Muscle layer of duodenum (tissue), 2 donors: ENCODE measurements around the gene POU2AF1.
"Not testable (repeated sequence)": the region's sequence is repeated elsewhere in the genome, so short reads cannot be mapped to it uniquely, and the experiment has no call there.

Experiments used
- H3K27ac ChIP-seq: one replicate; pipeline ENCODE4 v1.7.0; 2013; ENCODE audit warnings: mild to moderate bottlenecking, low read length
- H3K27me3 ChIP-seq: one replicate; pipeline ENCODE4 v1.7.0; 2013; ENCODE audit warnings: low read depth, mild to moderate bottlenecking, control low read depth, low read length
- H3K36me3 ChIP-seq, 2 donors: one replicate each; pipeline ENCODE4 v1.7.0; 2013; ENCODE audit warnings: low read length in 2 of 2, control low read depth in 1 of 2, mild to moderate bottlenecking in 1 of 2; ENCODE audit not compliant: insufficient read depth in 2 of 2, control insufficient read depth in 1 of 2
- H3K4me1 ChIP-seq, 2 donors: one replicate each; pipeline ENCODE4 v1.7.0; 2013; ENCODE audit warnings: low read length in 2 of 2, mild to moderate bottlenecking in 2 of 2, control low read depth in 1 of 2, moderate library complexity in 1 of 2; ENCODE audit not compliant: insufficient read depth in 2 of 2, control insufficient read depth in 1 of 2
- H3K4me3 ChIP-seq, 2 donors: one replicate each; pipeline ENCODE4 v1.7.0; 2013; ENCODE audit warnings: low read length in 2 of 2, low read depth in 1 of 2, mild to moderate bottlenecking in 1 of 2
- H3K9me3 ChIP-seq, 2 donors: one replicate each; pipeline ENCODE4 v1.7.0; 2013; ENCODE audit warnings: low read length in 2 of 2, control low read depth in 1 of 2, mild to moderate bottlenecking in 1 of 2; ENCODE audit not compliant: control insufficient read depth in 1 of 2
- donor health status: healthy.

POU2AF1 gene

DNA sequence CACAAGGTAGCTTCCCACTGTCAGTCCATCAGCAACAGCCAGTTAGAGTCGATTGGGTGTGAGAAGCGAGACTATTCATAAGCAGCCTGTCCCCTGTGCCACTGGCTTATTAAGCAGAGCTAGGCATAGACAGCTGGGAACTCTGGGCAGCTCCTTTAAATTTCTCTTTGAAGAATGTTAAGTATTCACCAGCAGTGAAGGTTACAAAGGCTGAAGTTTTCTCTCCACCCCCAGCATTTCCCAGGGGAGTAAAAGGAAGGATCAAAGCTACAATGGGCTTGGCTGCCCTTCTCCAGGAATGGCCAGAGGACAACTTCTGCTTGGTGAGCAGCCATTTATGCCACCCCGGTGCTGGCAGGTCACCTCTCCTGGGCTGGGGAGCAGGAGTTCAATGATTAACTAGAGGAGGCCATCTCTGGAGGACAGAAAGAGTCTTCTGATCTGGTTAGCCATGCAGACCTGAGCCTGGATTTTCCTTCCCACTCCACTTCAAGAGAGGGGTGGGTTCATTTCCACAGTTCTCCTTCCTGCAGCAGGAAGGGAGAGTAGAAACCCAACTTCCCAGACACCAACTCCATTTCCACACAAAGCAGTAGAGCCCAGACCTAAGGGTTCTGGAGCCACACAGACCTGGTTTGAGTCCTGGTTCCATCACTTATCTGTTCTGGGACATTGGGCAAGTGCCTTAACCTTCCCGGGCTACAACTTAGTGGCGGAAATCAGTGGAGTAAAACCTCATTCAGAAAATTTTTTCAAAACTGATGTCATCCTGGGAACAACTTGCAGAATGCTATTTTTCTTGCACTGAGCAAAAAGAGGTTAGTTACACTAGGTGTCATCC is 58.1 kb downstream of the POU2AF1 start:
- no peak overlapping the region for H3K4me3 ChIP-seq
- H3K27ac ChIP-seq: no peak overlapping the region
- H3K36me3 ChIP-seq: no peaks in the 10 kb centered on the region
- H3K9me3 ChIP-seq: peaks cover 0 to 3% of the 10 kb centered on the region in 2 donors
- no peaks in the 10 kb centered on the region for H3K27me3 ChIP-seq
- H3K4me1 ChIP-seq: no peaks in the 10 kb centered on the region

DNA sequence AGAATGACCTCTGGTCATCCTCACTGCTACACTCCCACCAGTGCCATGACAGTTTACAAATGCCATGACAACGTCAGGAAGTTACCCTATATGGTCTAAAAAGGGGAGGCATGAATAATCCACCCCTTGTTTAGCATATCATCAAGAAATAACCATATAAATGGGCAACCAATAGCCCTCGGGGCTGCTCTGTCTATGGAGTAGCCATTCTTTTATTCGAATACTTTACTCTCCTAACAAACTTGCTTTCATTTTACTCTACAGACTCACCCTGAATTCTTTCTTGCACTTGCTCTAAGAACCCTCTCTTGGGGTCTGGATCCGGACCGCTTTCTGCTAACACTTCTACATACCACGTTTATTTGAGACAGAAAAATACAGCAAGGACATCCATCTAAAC is 58.9 kb downstream of the POU2AF1 start:
- H3K27me3 ChIP-seq, H3K27ac ChIP-seq, H3K4me3 ChIP-seq: not testable (repeated sequence)

DNA sequence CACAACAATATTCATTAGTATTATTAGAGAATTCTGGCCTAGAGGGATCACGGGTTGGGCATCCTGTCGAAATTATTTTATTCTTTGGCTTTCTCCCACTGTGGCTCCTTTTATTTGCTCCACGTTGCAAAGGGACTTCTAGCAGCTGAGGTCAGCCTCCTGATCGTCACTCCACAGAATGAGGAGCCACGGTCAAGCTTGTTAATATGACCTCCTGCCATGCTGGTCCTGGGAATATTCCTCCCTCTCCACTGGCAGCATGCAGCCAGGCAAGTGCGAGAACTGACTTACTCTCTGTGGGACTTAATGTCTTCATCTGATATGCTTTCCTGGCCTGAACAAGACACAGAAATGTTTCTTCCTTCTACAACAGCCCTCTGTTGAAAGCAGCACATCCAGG is 59.8 kb downstream of the POU2AF1 start:
- no peak overlapping the region for H3K4me3 ChIP-seq
- H3K27me3 ChIP-seq: no peaks in the 10 kb centered on the region
- H3K9me3 ChIP-seq: peaks cover 0 to 3% of the 10 kb centered on the region in 2 donors
- H3K4me1 ChIP-seq: no peaks in the 10 kb centered on the region
- H3K27ac ChIP-seq: no peak overlapping the region
- H3K36me3 ChIP-seq: no peaks in the 10 kb centered on the region

More for the DNA sequence above, 58.9 kb downstream of the POU2AF1 start:
- H3K36me3 ChIP-seq, H3K4me1 ChIP-seq, H3K9me3 ChIP-seq: not testable (repeated sequence)

DNA sequence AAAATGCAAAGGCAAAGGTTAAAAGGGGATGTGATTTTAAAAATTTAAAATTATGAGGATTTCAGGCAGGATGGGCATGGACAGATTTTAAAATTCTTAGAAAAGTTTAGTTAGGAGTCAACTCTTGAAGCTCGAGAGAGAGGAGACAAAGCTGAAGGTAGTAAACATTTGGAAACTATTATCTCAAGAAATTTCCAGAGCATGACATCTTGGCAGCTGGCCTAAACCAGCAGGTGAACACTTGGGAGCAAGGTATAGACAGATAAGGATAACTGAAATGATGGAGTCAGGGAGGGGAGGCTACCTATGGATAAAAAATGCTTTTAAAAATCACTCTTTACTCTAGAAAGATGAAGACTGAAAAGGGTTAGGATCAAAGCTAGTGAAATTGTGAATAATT is 67.0 kb downstream of the POU2AF1 start:
- Histone ChIP-seq H3K27ac (no peak overlapping the region), H3K4me3 (no peak overlapping the region), H3K4me1 (no peaks in the 10 kb centered on the region), H3K36me3 (no peaks in the 10 kb centered on the region), H3K27me3 (no peaks in the 10 kb centered on the region), H3K9me3 (peaks cover 0 to 3% of the 10 kb centered on the region in 2 donors)

DNA sequence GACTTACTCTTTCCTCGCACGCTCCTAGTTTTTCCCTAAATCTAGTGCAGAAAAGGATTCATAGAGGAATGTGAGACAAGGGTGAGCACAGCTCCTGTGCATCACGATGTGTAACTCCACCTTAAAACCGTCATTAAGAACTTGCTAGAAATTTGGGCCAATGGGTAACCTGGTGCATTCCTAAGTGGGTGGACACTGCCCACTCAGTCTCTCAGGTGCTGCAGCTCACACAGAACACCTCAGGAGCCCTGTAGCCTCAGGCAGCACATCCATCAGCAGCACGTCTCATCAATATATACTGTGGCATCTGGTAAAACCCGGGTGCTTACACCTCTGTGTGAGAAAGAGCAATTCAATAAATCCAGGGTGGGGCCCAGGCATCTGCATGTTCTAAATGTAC is 68.4 kb downstream of the POU2AF1 start:
- Histone ChIP-seq H3K27me3 (no peaks in the 10 kb centered on the region), H3K9me3 (no peaks in the 10 kb centered on the region), H3K4me1 (no peaks in the 10 kb centered on the region), H3K36me3 (no peaks in the 10 kb centered on the region), H3K27ac (no peak overlapping the region), H3K4me3 (no peak overlapping the region)

DNA sequence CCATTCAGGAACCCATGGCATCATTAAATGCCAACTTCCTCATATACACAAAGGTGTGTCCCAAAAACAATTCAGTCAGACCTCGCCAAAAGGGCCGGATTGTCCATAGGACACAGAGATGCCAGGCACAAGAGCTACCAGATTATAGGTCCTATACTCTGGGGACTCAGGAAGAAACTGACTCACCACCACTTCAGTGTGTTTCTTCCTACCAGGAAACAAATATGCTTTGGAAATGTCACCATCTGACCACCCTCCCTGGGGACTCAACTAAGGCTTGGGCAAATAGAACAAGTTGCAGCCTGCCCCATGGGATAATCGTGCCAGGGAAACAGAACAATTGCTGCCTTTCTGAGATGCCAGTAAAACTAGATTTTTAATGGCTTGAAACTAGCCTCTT is 69.0 kb downstream of the POU2AF1 start:
- Histone ChIP-seq H3K4me1 (no peaks in the 10 kb centered on the region), H3K27me3 (no peaks in the 10 kb centered on the region), H3K4me3 (no peak overlapping the region), H3K27ac (no peak overlapping the region), H3K36me3 (no peaks in the 10 kb centered on the region), H3K9me3 (no peaks in the 10 kb centered on the region)

DNA sequence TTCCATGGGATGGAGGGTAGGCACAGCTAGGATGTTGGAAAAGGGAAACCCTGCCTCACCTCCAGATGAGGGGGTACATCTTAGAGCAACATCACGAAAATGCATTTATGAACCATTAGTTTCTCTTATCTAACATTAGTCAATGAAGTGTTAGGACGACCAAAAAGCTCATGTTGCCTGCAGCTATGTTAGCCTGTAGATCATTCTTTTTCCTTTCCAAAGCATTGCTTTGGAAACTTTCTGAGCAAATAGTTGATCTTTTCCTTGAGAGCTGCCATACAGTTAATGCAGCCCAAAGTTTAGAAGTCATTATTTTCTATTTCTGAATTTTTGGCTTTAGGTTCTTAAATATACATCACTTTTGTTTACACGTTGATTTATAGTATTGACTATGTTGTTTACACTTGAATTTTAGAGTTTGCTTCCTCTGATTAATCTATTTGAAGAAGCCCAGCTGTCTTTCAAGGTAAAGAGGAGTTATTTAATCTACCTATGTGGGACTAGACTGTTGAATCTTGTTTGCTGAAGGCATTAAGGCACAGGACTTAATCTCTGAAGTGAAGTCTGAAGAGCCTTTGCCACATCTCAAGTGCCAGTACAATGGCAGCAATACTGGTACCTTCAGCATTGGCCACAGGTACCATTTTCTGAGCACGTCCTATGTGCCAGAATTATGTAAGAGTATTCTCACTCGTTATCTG is 69.7 kb downstream of the POU2AF1 start:
- H3K36me3 ChIP-seq: no peaks in the 10 kb centered on the region
- no peaks in the 10 kb centered on the region for H3K9me3 ChIP-seq
- no peaks in the 10 kb centered on the region for H3K4me1 ChIP-seq
- no peak overlapping the region for H3K4me3 ChIP-seq
- no peak overlapping the region for H3K27ac ChIP-seq
- no peaks in the 10 kb centered on the region for H3K27me3 ChIP-seq

DNA sequence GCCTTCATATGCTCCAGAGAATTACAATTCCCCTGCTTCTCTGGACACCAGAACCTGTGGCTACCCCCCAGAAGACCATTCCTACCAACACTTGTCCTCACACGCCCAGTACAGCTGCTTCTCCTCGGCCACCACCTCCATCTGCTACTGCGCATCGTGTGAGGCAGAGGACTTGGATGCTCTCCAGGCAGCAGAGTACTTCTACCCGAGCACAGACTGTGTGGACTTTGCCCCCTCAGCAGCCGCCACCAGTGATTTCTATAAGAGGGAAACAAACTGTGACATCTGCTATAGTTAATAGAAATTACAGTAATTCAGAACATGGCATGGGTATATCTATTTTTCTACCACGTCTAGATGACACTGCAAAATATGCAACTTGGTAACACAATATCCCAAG is 70.9 kb downstream of the POU2AF1 start:
- H3K27me3 ChIP-seq: no peaks in the 10 kb centered on the region
- no peaks in the 10 kb centered on the region for H3K36me3 ChIP-seq
- no peak overlapping the region for H3K27ac ChIP-seq
- no peak overlapping the region for H3K4me3 ChIP-seq
- no peaks in the 10 kb centered on the region for H3K9me3 ChIP-seq
- peaks cover 2 to 8% of the 10 kb centered on the region in 2 donors for H3K4me1 ChIP-seq

DNA sequence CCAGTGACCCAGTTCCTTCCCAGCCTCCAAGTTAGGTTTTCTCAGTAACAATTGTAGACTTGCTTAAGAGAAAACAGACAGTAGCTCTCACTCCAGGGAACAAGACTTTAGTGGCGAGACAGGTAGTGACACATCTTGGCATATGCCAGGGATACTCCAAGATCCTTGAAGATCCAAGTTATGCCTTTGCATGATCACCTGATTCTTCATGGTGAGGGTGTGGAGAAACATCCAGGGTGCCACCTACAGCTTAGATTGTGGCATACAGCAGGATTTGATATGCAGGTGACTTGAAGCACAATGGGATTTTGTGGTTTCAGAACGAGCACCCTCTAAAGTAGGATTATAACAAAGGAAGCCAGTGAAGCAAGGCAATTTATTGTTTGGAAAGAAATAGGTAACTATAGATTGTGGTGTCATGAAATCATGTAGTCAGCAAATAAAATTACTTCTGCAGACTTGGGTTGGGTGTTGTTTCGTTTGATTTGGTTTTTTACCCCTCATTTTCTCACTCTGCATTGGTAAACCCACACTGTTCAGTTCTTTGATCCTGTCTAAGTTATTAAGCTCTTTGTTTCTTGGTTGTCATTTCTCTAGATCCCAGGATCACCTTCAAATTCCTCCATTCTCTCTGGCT is 71.5 kb downstream of the POU2AF1 start:
- Histone ChIP-seq H3K4me3 (no peak overlapping the region), H3K36me3 (no peaks in the 10 kb centered on the region), H3K4me1 (peaks cover 7 to 9% of the 10 kb centered on the region in 2 donors), H3K27me3 (no peaks in the 10 kb centered on the region), H3K9me3 (no peaks in the 10 kb centered on the region), H3K27ac (no peak overlapping the region)

DNA sequence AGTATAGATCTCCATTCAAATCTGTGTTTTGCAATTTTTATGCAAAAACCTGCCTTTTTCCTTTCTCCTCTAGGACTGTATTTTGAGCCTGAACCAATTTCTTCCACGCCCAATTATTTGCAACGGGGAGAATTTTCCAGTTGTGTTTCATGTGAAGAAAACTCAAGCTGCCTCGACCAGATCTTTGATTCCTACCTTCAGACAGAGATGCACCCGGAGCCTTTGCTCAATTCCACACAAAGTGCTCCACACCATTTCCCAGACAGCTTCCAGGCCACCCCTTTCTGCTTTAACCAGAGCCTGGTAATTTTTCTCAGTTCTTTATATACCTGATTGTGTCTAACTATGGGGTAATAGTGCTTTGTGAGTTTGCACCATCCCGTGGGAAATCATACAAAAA is 72.8 kb downstream of the POU2AF1 start:
- H3K36me3 ChIP-seq: no peaks in the 10 kb centered on the region

DNA sequence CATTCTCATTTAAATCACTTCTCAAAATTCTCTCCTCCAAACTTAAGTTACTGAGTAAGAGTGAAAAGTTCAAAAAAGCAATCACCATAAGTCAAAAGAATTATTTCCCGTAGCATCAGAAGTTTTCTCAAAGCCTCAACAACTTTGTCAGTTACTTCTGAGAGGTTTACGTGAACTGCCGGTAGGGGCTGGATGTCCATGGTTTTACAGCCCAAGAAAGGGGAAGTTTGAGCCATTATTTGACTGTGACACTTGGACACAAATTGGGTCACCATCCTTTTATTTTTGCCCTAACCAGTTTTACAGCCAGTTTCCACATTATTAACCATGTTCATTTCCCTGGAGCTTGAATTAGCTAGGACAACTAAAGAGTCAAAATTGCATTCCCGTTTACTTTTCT is 73.2 kb downstream of the POU2AF1 start:
- H3K36me3 ChIP-seq: no peaks in the 10 kb centered on the region
- H3K4me3 ChIP-seq: no peak overlapping the region
- H3K27ac ChIP-seq: no peak overlapping the region
- H3K27me3 ChIP-seq: no peaks in the 10 kb centered on the region
- H3K9me3 ChIP-seq: no peaks in the 10 kb centered on the region
- peaks cover 9 to 12% of the 10 kb centered on the region in 2 donors for H3K4me1 ChIP-seq

More for the DNA sequence above, 72.8 kb downstream of the POU2AF1 start:
- Histone ChIP-seq H3K4me1 (peaks cover 9 to 12% of the 10 kb centered on the region in 2 donors), H3K27me3 (no peaks in the 10 kb centered on the region), H3K4me3 (no peak overlapping the region), H3K27ac (no peak overlapping the region), H3K9me3 (no peaks in the 10 kb centered on the region)
